ENCODE results near the gene CYP1A2. TPM values are rescaled to one million over a fixed set of nuclear protein-coding genes. Genes with fewer than 3 reads are reported as not detected.
A peak's percentile ranks its signal among the peaks of the same experiment; 100 is the strongest.

Gene CYP1A2
- total RNA-seq, 8 experiments from 2014 or later, result 0.13 to 0.47 (median 0.14) TPM; not detected in 4

- H3K4me1 ChIP-seq (replicated peaks in 1 of 2), result no peaks in the 10 kb centered on the region
- H3K4me3 ChIP-seq, result no peak overlapping the region
- no peak for ATAC-seq (replicated peaks in 6 of 8)
- H3K27ac ChIP-seq, result no peak overlapping the region
- 97 to 100% (median 100%) methylated on average over 2 to 7 of the region's 25 CpGs; no CpG with 5 or more reads in 7 of the 10 experiments for WGBS, 10 experiments
- in situ Hi-C loops (cut with MboI; ENCODE audit: low pct_unique_long_range_greater_than_20kb in 2 of 9, low sequenced_read_pairs in 9 of 9, unreplicated experiment in 9 of 9), result no loop called here
These were observed 50.0 kb downstream of the CYP1A2 start for GRCh38 chr15:74798388-74799254.

DNA sequence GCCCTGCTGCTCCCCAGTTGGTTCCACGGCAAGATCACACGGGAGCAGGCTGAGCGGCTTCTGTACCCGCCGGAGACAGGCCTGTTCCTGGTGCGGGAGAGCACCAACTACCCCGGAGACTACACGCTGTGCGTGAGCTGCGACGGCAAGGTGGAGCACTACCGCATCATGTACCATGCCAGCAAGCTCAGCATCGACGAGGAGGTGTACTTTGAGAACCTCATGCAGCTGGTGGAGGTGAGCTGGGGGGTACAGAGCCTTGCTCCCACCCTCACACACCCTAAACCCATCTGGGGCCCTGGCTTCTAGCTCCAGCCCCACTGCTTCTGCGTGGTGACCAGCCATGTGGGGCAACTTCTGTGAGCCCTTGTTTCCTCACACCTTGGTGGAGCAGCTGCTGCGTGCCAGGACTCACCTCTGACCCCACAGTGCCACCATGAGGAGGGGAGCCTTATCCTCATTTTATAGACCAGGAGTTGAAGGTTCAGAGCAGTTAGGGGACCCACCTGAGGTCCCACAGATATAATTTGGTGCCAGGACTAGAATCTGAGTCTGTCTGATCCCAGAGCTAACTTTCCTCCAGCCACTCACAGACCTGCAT is 50.7 kb downstream of the CYP1A2 start:
- Histone ChIP-seq H3K4me1 (replicated peaks in 1 of 2) (no peaks in the 10 kb centered on the region), H3K27ac (no peak overlapping the region), H3K4me3 (no peak overlapping the region)
- in situ Hi-C loops (cut with MboI; ENCODE audit: low pct_unique_long_range_greater_than_20kb in 2 of 9, low sequenced_read_pairs in 9 of 9, unreplicated experiment in 9 of 9), result no loop called here
- no peak for ATAC-seq (replicated peaks in 6 of 8)
- WGBS, 10 experiments, result 67 to 100% (median 91%) methylated on average over 1 to 6 of the region's 16 CpGs; no CpG with 5 or more reads in 6 of the 10 experiments

- Histone ChIP-seq H3K4me3 (no peak overlapping the region), H3K4me1 (replicated peaks in 1 of 2) (no peaks in the 10 kb centered on the region), H3K27ac (no peak overlapping the region)
- 0 to 81% (median 62%) methylated on average over 1 to 6 of the region's 18 CpGs; no CpG with 5 or more reads in 4 of the 10 experiments for WGBS, 10 experiments
- in situ Hi-C loops (cut with MboI; ENCODE audit: low pct_unique_long_range_greater_than_20kb in 2 of 9, low sequenced_read_pairs in 9 of 9, unreplicated experiment in 9 of 9), result no loop called here
- ATAC-seq (replicated peaks in 6 of 8), result peak; percentile 65 to 92 (median 74)
These were observed 51.4 kb downstream of the CYP1A2 start for GRCh38 chr15:74799856-74800558.

DNA sequence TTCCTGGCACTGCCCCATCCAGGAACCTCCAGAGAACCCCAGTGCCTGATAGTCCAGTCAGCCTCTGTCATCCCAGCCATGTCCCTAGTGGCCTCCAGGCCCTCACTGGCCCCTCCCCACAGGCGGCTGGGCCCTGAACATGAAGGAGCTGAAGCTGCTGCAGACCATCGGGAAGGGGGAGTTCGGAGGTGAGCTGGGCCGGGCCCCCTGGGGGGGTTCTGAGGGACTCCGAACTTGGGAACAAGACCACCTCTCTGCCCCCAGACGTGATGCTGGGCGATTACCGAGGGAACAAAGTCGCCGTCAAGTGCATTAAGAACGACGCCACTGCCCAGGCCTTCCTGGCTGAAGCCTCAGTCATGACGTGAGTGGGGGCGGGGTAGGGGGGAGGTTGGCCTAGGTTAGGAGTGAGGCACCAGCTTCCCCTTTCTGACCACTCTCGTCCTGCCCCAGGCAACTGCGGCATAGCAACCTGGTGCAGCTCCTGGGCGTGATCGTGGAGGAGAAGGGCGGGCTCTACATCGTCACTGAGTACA is 52.0 kb downstream of the CYP1A2 start:
- in situ Hi-C loops (cut with MboI; ENCODE audit: low pct_unique_long_range_greater_than_20kb in 2 of 9, low sequenced_read_pairs in 9 of 9, unreplicated experiment in 9 of 9), result no loop called here
- no peak overlapping the region for H3K27ac ChIP-seq
- 84 to 100% methylated on average over 1 to 4 of the region's 20 CpGs; no CpG with 5 or more reads in 8 of the 10 experiments for WGBS, 10 experiments
- no peaks in the 10 kb centered on the region for H3K4me1 ChIP-seq (replicated peaks in 1 of 2)
- H3K4me3 ChIP-seq, result no peak overlapping the region
- ATAC-seq (replicated peaks in 6 of 8), result peak in 6 of 8 experiments; percentile 9 to 45 (median 20)

- no peak overlapping the region for H3K27ac ChIP-seq
- no peak overlapping the region for H3K4me3 ChIP-seq
- WGBS, 10 experiments, result 80 to 100% (median 80%) methylated on average over 1 to 3 of the region's 18 CpGs; no CpG with 5 or more reads in 6 of the 10 experiments
- in situ Hi-C loops (cut with MboI; ENCODE audit: low pct_unique_long_range_greater_than_20kb in 2 of 9, low sequenced_read_pairs in 9 of 9, unreplicated experiment in 9 of 9), result no loop called here
- ATAC-seq (replicated peaks in 6 of 8), result peak in 1 of 8 experiments; percentile 6
- no peaks in the 10 kb centered on the region for H3K4me1 ChIP-seq (replicated peaks in 1 of 2)
These were observed 52.8 kb downstream of the CYP1A2 start for GRCh38 chr15:74801311-74801997.

DNA sequence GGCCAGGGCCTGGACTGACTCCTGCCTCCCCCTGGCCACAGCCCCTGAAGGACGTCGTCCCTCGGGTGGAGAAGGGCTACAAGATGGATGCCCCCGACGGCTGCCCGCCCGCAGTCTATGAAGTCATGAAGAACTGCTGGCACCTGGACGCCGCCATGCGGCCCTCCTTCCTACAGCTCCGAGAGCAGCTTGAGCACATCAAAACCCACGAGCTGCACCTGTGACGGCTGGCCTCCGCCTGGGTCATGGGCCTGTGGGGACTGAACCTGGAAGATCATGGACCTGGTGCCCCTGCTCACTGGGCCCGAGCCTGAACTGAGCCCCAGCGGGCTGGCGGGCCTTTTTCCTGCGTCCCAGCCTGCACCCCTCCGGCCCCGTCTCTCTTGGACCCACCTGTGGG is 53.6 kb downstream of the CYP1A2 start:
- no peak for ATAC-seq (replicated peaks in 6 of 8)
- in situ Hi-C loops (cut with MboI; ENCODE audit: low pct_unique_long_range_greater_than_20kb in 2 of 9, low sequenced_read_pairs in 9 of 9, unreplicated experiment in 9 of 9), result no loop called here
- 100% methylated on average over 1 of the region's 20 CpGs; no CpG with 5 or more reads in 8 of the 10 experiments for WGBS, 10 experiments
- H3K4me1 ChIP-seq (replicated peaks in 1 of 2), result peaks cover 3 to 6% of the 10 kb centered on the region in 2 donors
- H3K27ac ChIP-seq, result no peak overlapping the region
- no peak overlapping the region for H3K4me3 ChIP-seq

GRCh38 chr15:74802862-74803447 is 54.3 kb downstream of the CYP1A2 start:
- WGBS, 10 experiments, result 60 to 100% (median 88%) methylated on average over 1 to 11 of the region's 31 CpGs; no CpG with 5 or more reads in 4 of the 10 experiments
- no peak for ATAC-seq (replicated peaks in 6 of 8)
- no peak overlapping the region for H3K4me3 ChIP-seq
- in situ Hi-C loops (cut with MboI; ENCODE audit: low pct_unique_long_range_greater_than_20kb in 2 of 9, low sequenced_read_pairs in 9 of 9, unreplicated experiment in 9 of 9), result no loop called here
- H3K4me1 ChIP-seq (replicated peaks in 1 of 2), result peaks cover 7 to 12% of the 10 kb centered on the region in 2 donors
- H3K27ac ChIP-seq, result no peak overlapping the region

DNA sequence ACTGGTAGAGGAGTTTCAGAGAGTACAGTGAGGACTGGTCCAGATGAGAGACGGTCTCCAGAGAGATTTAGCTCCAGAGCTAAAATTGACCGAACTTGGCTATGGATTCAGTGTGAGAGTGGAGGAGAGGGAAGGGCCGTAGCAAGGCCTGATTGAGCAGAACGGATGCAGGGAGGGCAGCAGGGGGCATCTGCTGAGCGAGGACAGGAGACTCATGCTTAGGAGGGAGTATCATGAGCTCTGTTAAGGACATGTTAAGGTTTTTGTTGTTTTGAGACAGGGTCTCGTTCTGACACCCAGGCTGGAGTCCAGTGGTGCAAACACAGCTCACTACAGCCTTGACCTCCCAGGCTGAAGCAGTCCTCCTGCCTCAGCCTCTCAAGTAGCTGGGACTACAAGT is 56.3 kb downstream of the CYP1A2 start:
- 62 to 100% (median 76%) methylated on average over 1 to 5 of the region's 6 CpGs; no CpG with 5 or more reads in 3 of the 10 experiments for WGBS, 10 experiments
- ATAC-seq (replicated peaks in 6 of 8), result no peak
- Histone ChIP-seq H3K4me3 (no peak overlapping the region), H3K27ac (no peak overlapping the region), H3K4me1 (replicated peaks in 1 of 2) (peaks cover 7 to 13% of the 10 kb centered on the region in 2 donors)
- in situ Hi-C loops (cut with MboI; ENCODE audit: low pct_unique_long_range_greater_than_20kb in 2 of 9, low sequenced_read_pairs in 9 of 9, unreplicated experiment in 9 of 9), result no loop called here

Other genes with a start within 250 kb of the CYP1A2 start
- 10 to 100 TPM in 3 of 8 experiments, 1 to 10 TPM in 5; 1.1 to 22.6 (median 7.2) TPM for gene ARID3B, start 207.6 kb upstream of the CYP1A2 start, total RNA-seq
- 100 to 1,000 TPM in 1 of 8 experiments, 10 to 100 TPM in 7; 61.4 to 116 (median 77.9) TPM for gene CLK3, start 133.0 kb upstream of the CYP1A2 start, total RNA-seq
- 10 to 100 TPM in 7 of 8 experiments, 1 to 10 TPM in 1; 8.8 to 47.1 (median 29.1) TPM for gene EDC3, start 52.8 kb upstream of the CYP1A2 start, total RNA-seq
- gene CYP1A1, start 23.3 kb upstream of the CYP1A2 start, total RNA-seq, result 1 to 10 TPM in 2 of 8 experiments, under 1 TPM in 5, not detected in 1; 0.21 to 3.8 (median 0.73) TPM
- gene CSK, start 33.2 kb downstream of the CYP1A2 start, total RNA-seq, result 100 to 1,000 TPM in 2 of 8 experiments, 10 to 100 TPM in 6; 15.6 to 155 (median 27.0) TPM
- gene LMAN1L, start 64.0 kb downstream of the CYP1A2 start, total RNA-seq, result 1 to 10 TPM in 2 of 8 experiments, under 1 TPM in 5, not detected in 1; 0.08 to 1.8 (median 0.32) TPM
- gene CPLX3, start 77.8 kb downstream of the CYP1A2 start, total RNA-seq, result under 1 TPM in 7 of 8 experiments, not detected in 1; 0.11 to 0.66 (median 0.32) TPM
- 10 to 100 TPM; 19.8 to 37.2 (median 28.6) TPM for gene ULK3, start 94.3 kb downstream of the CYP1A2 start, total RNA-seq
- gene SCAMP2, start 124.5 kb downstream of the CYP1A2 start, total RNA-seq, result 10 to 100 TPM; 12.3 to 49.9 (median 24.0) TPM
- 10 to 100 TPM; 43.0 to 70.9 (median 54.5) TPM for gene MPI, start 141.2 kb downstream of the CYP1A2 start, total RNA-seq
- gene FAM219B, start 158.0 kb downstream of the CYP1A2 start, total RNA-seq, result 10 to 100 TPM; 22.2 to 62.1 (median 46.6) TPM
- 100 to 1,000 TPM; 108 to 262 (median 203) TPM for gene COX5A, start 189.2 kb downstream of the CYP1A2 start, total RNA-seq
- 10 to 100 TPM in 4 of 8 experiments, 1 to 10 TPM in 4; 3.2 to 13.9 (median 9.5) TPM for gene RPP25, start 207.9 kb downstream of the CYP1A2 start, total RNA-seq
- gene SCAMP5, start 246.7 kb downstream of the CYP1A2 start, total RNA-seq, result 10 to 100 TPM in 5 of 8 experiments, 1 to 10 TPM in 3; 3.6 to 62.7 (median 51.5) TPM

Measured in motor neuron (in vitro differentiated cells).